GM20431 (cell line): ENCODE data around the gene MYL5.
"Not testable (repeated sequence)": the region's sequence is repeated elsewhere in the genome, so short reads cannot be mapped to it uniquely, and the experiment has no call there.

Experiments used
- in situ Hi-C: fragments of 300-500 bp; cut with MseI, MboI; formaldehyde crosslinking; loops from one replicate; pipeline ENCODE4 v1.15.0; 2020; ENCODE audit warnings: low sequenced_read_pairs; ENCODE audit not compliant: unreplicated experiment

The MYL5 gene

GRCh38 chr4:722169-722725 is 47.9 kb downstream of the MYL5 start:
- in situ Hi-C loops = no loop called here

DNA sequence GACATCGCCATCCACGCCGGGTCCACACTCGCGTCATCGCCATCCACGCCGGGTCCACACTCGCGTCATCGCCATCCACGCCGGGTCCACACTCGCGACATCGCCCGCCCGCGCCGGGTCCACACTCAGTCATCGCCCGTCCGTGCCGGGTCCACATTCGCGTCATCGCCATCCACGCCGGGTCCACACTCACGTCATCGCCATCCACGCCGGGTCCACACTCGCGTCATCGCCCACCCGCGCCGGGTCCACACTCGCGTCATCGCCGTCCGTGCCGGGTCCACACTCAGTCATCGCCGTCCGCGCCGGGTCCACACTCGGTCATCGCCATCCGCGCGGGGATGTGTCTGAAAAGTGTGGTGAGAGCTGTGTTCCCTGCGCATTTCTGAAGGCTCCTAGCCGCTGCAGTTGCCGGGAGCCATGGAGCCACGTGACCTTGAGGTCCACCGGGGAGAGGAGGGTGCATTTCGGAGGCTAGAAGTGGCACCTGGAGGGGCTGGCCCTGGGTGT is 48.6 kb downstream of the MYL5 start:
- in situ Hi-C loops = no loop called here

- in situ Hi-C loops = no loop called here
Observed at GRCh38 chr4:723751-724530, 49.6 kb downstream of the MYL5 start.

GRCh38 chr4:725391-726234 is 51.3 kb downstream of the MYL5 start:
- in situ Hi-C loops = no loop called here

GRCh38 chr4:726235-726787 is 52.0 kb downstream of the MYL5 start:
- in situ Hi-C loops = no loop called here

DNA sequence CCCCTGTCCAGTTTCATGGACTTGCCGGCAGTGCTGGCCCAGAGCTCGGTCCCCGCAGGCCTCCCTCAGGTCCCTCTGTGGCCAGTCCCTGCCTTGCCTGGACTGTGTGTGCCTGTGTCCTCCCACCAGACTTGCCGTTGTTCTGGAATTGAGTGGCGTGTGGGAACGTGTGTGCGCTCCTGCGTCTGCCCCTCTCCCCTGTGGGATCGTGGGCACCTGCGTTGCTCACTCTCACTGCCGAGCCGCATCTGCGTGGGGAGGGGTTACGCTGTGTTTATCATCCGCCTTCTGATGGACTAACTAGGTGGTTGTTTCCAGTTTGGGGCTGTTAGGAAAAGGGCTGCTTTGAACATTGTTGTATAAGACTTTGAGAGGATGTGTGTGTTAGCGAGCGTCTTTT is 52.5 kb downstream of the MYL5 start:
- in situ Hi-C loops = no loop called here

- in situ Hi-C loops = no loop called here
Observed at GRCh38 chr4:727576-727975, 53.2 kb downstream of the MYL5 start.

DNA sequence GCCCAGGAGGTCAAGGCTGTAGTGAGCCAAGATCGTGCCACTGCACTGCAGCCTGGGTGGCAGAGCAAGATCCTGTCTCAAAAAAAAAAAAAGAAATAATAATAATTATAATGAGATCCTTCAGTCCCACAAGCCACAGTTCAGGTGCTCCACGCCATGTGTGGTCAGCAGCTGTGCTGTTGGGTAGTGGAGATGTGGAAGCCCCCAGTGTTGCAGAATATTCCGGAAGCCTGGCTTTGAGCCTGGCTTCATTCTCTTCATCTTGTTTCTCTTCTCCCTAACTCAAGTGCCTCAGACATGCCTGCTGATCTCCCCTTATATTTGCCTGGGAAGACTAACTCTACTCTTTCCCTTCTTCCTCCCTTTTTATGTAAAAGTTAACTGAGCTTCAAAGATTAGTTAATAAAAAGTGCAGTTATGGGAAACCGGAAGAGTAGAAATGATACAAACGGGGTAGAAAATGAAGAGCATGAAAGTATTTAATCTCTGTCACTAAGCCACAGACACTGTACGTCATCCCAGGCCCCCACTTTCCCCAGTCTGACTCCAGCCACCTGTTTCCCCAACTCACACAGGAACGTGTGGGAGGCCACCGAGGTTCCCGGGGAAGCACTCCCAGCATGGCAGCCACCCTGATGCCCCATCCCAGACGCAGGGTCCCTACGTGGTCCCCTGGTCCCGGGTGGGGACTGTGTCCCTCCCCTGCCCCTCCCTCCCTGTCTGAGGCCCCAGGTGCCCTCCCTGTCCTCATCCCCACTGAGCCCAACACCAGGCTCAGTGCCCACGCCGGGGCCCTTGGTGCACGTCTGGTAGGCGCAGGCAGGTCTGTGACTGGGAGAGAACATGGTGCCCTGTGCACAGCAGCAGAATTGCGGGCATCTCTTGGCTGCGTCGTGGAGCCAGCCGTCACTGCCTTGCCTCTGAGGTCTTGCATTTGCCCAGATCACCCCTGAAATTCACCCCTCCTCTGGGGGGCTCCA is 55.3 kb downstream of the MYL5 start:
- in situ Hi-C loops = no loop called here

DNA sequence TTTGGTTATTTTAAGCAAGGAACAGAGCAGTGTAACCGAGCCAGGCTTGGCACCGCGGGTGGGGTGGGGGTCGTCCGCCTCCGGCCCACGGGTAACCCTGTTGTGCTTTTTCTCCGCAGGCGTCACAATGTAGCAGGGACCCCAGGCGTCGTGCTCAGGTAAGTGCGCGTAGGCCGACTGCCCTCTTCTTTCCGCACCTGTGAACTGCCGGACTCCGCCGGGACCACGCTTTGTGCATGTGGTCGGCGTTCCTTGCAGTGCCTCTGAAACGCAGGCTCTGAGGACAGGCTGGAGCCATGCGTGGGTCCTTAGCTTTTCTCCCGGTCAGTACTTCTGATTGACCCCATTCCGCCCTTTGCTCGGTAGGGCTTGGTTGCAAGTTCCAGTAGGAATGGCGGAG is 56.2 kb downstream of the MYL5 start:
- in situ Hi-C loops = no loop called here

GRCh38 chr4:730946-731904 is 56.9 kb downstream of the MYL5 start:
- in situ Hi-C loops = not testable (repeated sequence)
